IgD-negative memory B cell (primary cell): ENCODE measurements around the gene CRYGD. TPM values are rescaled to one million over a fixed set of nuclear protein-coding genes. Genes with fewer than 3 reads are reported as not detected.
A peak's percentile ranks its signal among the peaks of the same experiment; 100 is the strongest.
"Not testable (repeated sequence)": the region's sequence is repeated elsewhere in the genome, so short reads cannot be mapped to it uniquely, and the experiment has no call there.

ENCODE experiments used
- H3K27ac Mint-ChIP-seq, 3 donors: one replicate each; pipeline ENCODE4 v1.8.0; 2020 to 2022; ENCODE audit warnings: mild to moderate bottlenecking in 3 of 3, mixed read lengths in 3 of 3, moderate library complexity in 1 of 3
- H3K27me3 Mint-ChIP-seq: one replicate; pipeline ENCODE4 v1.8.0; 2021; ENCODE audit warnings: mixed read lengths
- H3K36me3 Mint-ChIP-seq: one replicate; pipeline ENCODE4 v1.8.0; 2020; ENCODE audit warnings: mild to moderate bottlenecking, mixed read lengths
- H3K4me1 Mint-ChIP-seq, 3 donors: one replicate each; pipeline ENCODE4 v1.8.0; 2020 to 2022; ENCODE audit warnings: mixed read lengths in 3 of 3, mild to moderate bottlenecking in 1 of 3
- H3K4me3 Mint-ChIP-seq, 4 donors: one replicate each; pipeline ENCODE4 v1.8.0; 2020 to 2022; ENCODE audit warnings: mild to moderate bottlenecking in 4 of 4, mixed read lengths in 4 of 4, moderate library complexity in 3 of 4
- H3K9me3 Mint-ChIP-seq, 3 donors: one replicate each; pipeline ENCODE4 v1.8.0; 2020 to 2021; ENCODE audit warnings: mixed read lengths in 3 of 3, mild to moderate bottlenecking in 1 of 3
- polyA plus RNA-seq: library from polyadenylated mRNA; unstranded; fragments of 300-500 nt; fragmentation: Illumina TruSeq; gene quantifications from one replicate; pipeline ENCODE4 v1.2.3, GENCODE V29; 2021

Gene CRYGD
- not detected for polyA plus RNA-seq

DNA sequence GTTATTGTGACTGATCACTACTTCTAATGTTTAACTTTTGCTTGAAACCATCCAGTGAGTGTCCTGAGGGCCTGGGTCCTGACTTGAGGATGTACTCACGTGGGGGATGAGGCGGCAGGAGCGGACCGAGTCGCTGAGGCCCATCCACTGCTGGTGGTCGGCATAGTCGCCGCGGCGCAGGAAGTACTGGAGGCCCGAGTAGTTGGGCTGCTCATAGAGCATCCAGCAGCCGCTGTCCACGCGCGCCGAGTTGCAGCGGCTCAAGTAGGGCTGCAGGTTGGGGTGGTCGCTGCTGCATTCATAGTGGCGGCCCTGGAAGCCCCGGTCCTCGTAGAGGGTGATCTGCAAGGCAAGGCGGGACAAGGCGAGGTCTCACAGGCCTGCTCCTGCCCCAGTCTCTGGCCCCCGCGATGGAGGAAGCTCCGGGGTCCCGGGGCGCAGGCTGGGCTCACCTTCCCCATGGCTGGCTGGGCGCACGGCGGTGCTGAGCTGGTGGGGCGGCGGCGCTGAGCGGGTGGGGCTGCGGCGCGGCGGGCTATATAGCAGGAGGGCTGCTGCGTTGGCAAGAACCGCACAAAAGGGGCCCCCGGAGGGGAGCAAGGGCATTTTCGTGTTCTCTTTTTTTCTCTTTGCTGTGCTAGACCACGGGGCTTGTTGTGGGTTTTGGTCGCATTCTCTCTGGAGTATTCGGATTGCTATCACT lies at the start of gene CRYGD:
TSS of gene CRYGD (minus strand) at position 512 of the 703 bp plus-strand sequence. CDS start at position 461, 51 bp downstream.
- not testable (repeated sequence) for H3K9me3 Mint-ChIP-seq, H3K4me1 Mint-ChIP-seq, H3K36me3 Mint-ChIP-seq, H3K27ac Mint-ChIP-seq
- peaks cover 17% of the 10 kb centered on the region for H3K27me3 Mint-ChIP-seq
- peak within 1 kb of the TSS in 2 of 4 donors; percentile 25 to 36 for H3K4me3 Mint-ChIP-seq

DNA sequence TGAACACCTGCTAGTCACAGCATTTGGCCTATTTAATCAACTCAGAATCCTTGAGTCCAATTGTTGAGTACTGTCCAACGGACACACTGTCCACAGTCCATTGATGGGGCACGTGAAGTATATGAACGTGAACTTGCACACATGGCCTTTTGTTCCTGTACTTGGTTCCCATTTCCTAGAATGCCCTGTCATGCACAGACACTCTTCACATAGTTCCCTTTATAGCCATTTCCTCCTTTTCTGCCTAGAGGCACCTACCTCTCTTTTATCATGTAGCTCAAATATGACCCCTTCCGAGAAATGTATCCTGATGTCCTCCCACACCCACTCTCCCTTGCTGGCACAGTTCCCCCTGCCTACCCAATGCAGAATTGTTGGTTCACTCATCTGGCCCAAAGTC lies 47.8 kb upstream of the CRYGD start:
- Mint-ChIP-seq H3K36me3 (peaks cover 4% of the 10 kb centered on the region), H3K9me3 (no peaks in the 10 kb centered on the region), H3K4me3 (no peak overlapping the region), H3K4me1 (peaks cover 0 to 6% (median 5%) of the 10 kb centered on the region in 3 donors), H3K27me3 (peaks cover 8% of the 10 kb centered on the region), H3K27ac (no peak overlapping the region)

DNA sequence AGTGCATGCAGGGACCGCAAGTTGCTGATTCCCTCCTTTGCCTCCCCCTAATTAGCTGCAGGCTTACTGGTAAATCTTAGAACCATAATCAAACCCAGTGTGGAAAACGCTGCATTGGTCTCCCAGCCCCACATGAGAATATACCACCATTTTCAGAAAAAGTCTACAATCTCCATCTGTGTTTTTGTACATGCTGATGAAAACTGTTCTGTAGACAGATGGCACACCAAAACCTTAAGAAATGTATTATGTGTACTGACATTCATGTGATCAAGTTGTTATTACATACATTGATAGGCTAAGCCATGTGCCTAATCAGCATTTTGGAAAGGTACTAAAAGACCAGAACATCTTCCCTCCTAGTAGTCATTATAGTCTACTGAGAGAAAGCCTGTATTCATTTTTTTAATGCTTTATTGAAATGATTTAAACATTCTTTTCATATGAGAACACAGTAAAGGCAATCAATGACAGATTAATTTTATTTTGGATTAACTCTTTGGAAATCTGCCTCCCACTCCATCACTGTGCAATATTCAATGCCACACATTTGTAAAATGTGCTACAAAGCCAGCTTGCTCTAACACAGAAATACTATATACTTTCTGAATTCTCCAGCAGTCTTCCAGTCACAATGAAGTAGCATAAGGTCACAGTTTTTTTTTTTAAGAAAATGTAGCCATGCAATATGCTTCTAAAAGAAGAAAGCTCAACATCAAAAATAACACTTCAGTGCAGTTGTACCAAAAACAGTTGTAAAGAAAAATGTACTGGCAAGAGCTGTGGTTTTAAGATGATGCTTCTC lies 40.8 kb upstream of the CRYGD start:
- H3K27me3 Mint-ChIP-seq = peaks cover 10% of the 10 kb centered on the region

DNA sequence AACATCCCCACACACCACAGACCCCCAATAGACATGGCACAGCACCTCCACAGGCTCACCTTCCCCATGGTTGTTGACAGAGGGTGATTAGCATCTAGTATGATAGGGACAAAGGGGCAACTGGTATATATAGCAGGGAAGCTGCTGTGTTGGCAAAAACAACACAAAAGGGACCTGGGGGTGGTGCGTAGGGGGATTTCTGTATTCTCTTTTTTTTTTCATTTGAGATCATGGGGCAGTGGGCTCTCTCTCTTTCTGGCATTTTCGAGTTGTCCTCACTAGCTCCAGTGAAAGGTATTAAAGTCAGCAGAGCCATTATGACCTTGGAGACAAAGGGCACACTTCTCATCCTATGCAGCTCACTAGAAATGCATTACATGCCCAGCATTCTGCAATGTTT lies 39.2 kb upstream of the CRYGD start, which contains the start of gene CRYGA:
TSS of gene CRYGA (minus strand) at position 101 of the 400 bp plus-strand sequence. CDS start at position 68, 33 bp downstream.
- Mint-ChIP-seq H3K9me3 (peaks cover 0 to 1% (median 0%) of the 10 kb centered on the region in 3 donors), H3K4me1 (no peaks in the 10 kb centered on the region), H3K4me3 (no peak within 1 kb of the TSS), H3K36me3 (no peaks in the 10 kb centered on the region), H3K27ac (no peak within 1 kb of the TSS), H3K27me3 (peaks cover 10% of the 10 kb centered on the region)

More for the DNA sequence above, 40.8 kb upstream of the CRYGD start:
- Mint-ChIP-seq H3K36me3 (peaks cover 1% of the 10 kb centered on the region), H3K9me3 (peaks cover 0 to 1% (median 0%) of the 10 kb centered on the region in 3 donors), H3K27ac (no peak overlapping the region), H3K4me1 (no peaks in the 10 kb centered on the region), H3K4me3 (no peak overlapping the region)

DNA sequence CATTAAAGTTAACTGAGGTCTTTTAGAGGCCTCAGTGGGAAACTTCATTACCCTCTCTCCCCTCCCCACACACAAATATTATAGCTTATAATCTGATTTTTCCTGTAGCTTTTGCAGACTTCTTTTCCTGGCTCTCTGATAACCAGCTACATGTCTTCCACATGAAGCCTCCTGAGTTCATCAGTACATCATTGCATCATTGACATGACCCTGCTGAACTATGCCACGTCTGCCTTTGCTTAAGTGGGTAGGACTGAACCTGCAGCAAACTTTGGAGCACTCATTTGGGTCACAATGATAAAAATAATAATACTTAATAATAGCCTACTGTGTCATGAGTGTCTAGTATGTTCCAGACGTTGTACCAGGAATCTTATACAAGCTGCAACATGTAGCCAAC lies 32.1 kb upstream of the CRYGD start:
- Mint-ChIP-seq H3K27me3 (no peaks in the 10 kb centered on the region), H3K4me3 (no peak overlapping the region), H3K36me3 (no peaks in the 10 kb centered on the region), H3K4me1 (no peaks in the 10 kb centered on the region), H3K9me3 (peaks cover 0 to 6% (median 4%) of the 10 kb centered on the region in 3 donors), H3K27ac (no peak overlapping the region)

DNA sequence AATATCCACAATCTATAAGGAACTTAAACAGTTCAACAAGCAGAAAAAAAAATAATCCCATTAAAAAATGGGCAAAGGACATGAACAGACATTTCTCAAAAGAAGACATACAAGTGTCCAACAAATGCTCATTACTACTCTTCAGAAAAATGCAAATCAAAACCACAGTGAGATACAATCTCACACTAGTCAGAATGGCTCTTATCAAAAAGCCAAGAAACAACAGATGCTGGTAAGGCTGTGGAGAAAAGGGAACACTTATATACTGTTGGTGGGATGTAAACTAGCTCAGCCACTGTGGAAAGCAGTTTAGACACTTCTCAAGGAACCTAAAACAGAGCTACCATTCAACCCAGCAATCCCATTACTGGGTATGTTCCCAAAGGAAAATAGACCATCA lies 28.8 kb upstream of the CRYGD start:
- H3K36me3 Mint-ChIP-seq = peaks cover 2% of the 10 kb centered on the region
- H3K9me3 Mint-ChIP-seq = peaks cover 2 to 16% (median 7%) of the 10 kb centered on the region in 3 donors
- H3K4me3 Mint-ChIP-seq = no peak overlapping the region
- no peak overlapping the region for H3K27ac Mint-ChIP-seq
- H3K27me3 Mint-ChIP-seq = peaks cover 4% of the 10 kb centered on the region
- no peaks in the 10 kb centered on the region for H3K4me1 Mint-ChIP-seq

DNA sequence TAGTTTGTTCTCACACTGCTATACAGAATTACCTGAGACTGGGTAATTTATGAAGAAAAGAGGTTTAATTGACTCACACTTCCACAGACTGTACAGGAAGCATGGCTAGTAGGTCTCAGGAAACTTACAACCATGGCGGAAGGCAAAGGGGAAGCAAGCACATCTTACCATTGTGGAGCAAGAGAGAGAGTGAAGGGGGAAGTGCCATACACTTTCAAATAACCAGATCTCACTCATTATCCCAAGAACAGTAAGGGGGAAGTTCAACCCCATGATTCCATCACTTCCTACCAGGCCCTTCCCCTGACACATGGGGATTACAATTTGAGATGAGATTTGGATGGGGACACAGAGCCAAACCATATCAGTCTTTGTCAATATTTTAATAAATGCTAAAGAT lies 26.6 kb upstream of the CRYGD start:
- Mint-ChIP-seq H3K27ac (no peak overlapping the region), H3K27me3 (peaks cover 4% of the 10 kb centered on the region), H3K4me3 (no peak overlapping the region), H3K36me3 (peaks cover 2% of the 10 kb centered on the region), H3K9me3 (peaks cover 2 to 16% (median 7%) of the 10 kb centered on the region in 3 donors), H3K4me1 (no peaks in the 10 kb centered on the region)

DNA sequence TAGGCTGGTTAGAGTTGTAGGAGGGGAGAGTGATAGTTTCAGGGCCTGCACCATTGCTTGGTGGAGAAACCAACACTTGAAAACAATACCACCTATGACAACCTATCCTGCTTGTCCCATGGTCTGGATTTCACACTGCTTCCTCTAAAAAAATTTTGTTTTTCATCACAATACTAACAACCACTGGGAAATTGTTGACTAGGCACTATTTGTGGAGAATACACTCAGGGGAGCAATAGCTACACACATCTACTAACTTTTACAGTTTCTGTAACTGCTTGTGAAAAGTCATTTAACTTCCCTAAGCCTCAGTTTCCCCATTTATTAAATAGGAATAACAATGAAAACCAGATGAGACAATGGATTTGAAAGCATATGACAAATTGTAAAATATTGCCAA lies 25.8 kb upstream of the CRYGD start:
- Mint-ChIP-seq H3K36me3 (peaks cover 2% of the 10 kb centered on the region), H3K9me3 (peaks cover 2 to 16% (median 7%) of the 10 kb centered on the region in 3 donors), H3K4me1 (no peaks in the 10 kb centered on the region), H3K4me3 (no peak overlapping the region), H3K27ac (no peak overlapping the region), H3K27me3 (peaks cover 4% of the 10 kb centered on the region)

DNA sequence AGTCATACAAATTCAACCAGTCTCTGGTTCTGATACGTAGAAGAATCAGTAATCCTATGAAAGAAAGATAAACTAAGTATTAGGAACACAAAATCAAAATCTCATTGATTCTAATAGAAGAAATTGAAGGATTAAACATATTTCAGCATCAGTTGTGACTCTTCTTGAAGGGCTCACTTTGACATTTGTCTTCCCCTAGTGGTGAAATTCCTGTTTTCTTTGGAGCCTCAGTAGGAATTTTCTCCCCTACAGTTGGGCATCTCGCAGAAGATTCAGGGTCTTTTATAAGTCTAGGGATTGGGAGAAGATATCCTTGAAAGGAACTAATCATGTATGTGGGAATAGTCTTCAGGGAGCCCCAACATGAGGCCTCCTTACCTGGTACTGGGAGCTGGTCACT lies 24.5 kb upstream of the CRYGD start:
- H3K27ac Mint-ChIP-seq = no peak overlapping the region

DNA sequence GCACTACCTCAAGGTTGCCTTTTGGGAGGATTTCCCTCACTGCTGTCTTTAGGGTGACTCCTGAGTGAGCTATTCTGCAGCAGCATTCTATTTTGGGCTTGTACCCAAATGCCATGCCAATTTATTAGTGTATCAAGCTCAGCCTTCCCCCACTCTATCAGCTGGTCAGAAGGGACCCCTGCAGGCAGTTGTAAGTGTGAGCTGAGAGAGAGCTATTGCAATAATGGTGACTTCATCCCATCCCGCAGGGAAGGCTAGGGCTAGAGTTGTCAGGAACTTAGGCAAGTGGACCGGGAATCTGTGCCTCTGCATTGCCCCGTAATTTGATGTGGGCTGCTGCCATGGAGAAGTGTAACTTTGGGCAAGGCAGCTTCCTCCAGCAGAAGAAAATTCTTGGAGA lies 23.4 kb upstream of the CRYGD start:
- Mint-ChIP-seq H3K27ac (no peak overlapping the region), H3K4me3 (no peak overlapping the region), H3K36me3 (peaks cover 2% of the 10 kb centered on the region), H3K4me1 (no peaks in the 10 kb centered on the region), H3K9me3 (peaks cover 2 to 16% (median 7%) of the 10 kb centered on the region in 3 donors), H3K27me3 (peaks cover 4% of the 10 kb centered on the region)

More for the DNA sequence above, 24.5 kb upstream of the CRYGD start:
- Mint-ChIP-seq H3K9me3 (peaks cover 2 to 16% (median 7%) of the 10 kb centered on the region in 3 donors), H3K4me1 (no peaks in the 10 kb centered on the region), H3K27me3 (peaks cover 4% of the 10 kb centered on the region), H3K36me3 (peaks cover 2% of the 10 kb centered on the region), H3K4me3 (no peak overlapping the region)

DNA sequence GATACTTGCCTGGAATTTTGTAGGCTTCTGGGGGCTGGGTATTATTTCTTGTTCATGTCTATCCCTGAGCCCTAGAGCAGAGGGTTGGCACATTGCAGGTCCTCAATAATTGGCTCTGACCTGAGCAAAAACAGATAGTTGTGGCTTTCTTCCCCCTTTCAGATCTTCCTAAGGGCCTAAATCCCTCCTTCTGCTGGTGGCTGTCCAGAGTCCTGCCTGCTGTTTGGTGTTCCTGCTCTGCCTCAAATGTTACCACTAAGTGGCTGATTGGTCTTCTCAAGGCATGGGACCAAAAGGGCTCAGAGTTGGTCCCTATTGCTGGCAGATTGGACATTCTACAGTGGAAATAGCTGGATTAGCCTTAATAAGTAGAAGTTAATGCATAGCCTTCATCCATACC lies 22.7 kb upstream of the CRYGD start:
- H3K27ac Mint-ChIP-seq = no peak overlapping the region
- peaks cover 2% of the 10 kb centered on the region for H3K36me3 Mint-ChIP-seq
- peaks cover 2 to 15% (median 7%) of the 10 kb centered on the region in 3 donors for H3K9me3 Mint-ChIP-seq
- peaks cover 4% of the 10 kb centered on the region for H3K27me3 Mint-ChIP-seq
- H3K4me1 Mint-ChIP-seq = no peaks in the 10 kb centered on the region
- H3K4me3 Mint-ChIP-seq = no peak overlapping the region

DNA sequence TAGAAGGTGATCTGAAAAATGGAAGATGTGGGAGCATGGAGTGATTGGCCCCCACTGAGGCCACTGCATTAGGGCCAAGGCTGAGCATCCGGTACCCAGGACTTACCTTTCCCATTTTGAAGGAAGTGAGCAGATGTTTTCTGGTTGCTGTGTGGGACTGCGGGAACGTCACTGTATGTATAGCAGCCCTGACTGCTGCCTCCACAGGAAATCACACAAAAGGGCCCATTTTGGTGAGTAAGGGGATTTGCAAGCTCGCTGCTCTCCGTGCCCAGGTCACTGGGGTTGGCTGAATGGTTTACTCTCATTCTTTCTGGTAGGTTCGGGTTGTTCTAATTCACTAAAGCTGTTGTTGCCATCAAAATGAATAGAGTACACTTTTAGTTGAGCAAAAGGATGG lies 21.7 kb upstream of the CRYGD start, which contains the start of gene CRYGB:
TSS of gene CRYGB (minus strand) at position 153 of the 400 bp plus-strand sequence. CDS start at position 115, 38 bp downstream.
- Mint-ChIP-seq H3K9me3 (peaks cover 2 to 5% (median 2%) of the 10 kb centered on the region in 3 donors), H3K4me1 (no peaks in the 10 kb centered on the region), H3K36me3 (peaks cover 2% of the 10 kb centered on the region), H3K4me3 (no peak within 1 kb of the TSS), H3K27me3 (peaks cover 4% of the 10 kb centered on the region), H3K27ac (no peak within 1 kb of the TSS)

DNA sequence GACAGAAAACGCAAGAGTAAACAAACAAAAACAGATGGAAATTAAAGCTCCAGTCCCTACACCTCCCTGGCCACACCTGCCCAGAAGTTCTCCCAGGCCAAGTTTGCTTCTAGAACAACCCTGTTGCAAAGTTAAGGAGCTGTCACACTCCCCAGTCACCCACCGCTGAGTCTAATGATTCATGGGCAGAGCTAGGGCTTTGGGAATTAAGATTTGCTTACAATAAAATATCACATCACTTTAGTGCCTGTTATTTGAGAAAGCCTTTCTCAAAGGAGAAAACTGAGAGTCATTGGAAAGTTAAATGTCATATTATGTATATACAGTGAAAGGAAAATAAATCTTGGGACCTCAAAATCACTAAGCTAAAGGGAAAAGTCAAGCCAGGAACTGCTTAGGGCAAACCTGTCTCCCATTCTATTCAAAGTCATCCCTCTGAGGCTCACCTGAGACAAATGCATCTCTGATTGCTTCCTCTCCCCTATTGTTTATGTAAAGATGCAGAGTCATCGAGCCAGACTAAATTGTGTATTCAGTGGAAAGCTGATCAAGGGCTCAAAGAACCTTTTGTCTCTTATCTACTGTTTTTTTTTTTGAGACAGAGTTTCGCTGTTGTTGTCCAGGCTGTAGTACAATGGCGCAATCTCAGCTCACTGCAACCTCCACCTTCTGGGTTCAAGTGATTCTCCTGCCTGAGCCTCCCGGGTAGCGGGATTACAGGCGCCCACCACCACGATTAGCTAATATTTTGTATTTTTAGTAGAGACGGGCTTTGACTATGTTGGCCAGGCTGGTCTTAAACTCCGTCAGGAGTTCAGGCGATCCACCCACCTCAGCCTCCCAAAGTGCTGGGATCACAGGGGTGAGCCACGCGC lies 18.8 kb upstream of the CRYGD start:
- H3K27me3 Mint-ChIP-seq = no peaks in the 10 kb centered on the region
- peaks cover 0 to 4% (median 0%) of the 10 kb centered on the region in 3 donors for H3K9me3 Mint-ChIP-seq
- no peak overlapping the region for H3K27ac Mint-ChIP-seq
- H3K4me1 Mint-ChIP-seq = no peaks in the 10 kb centered on the region
- H3K36me3 Mint-ChIP-seq = no peaks in the 10 kb centered on the region
- no peak overlapping the region for H3K4me3 Mint-ChIP-seq

DNA sequence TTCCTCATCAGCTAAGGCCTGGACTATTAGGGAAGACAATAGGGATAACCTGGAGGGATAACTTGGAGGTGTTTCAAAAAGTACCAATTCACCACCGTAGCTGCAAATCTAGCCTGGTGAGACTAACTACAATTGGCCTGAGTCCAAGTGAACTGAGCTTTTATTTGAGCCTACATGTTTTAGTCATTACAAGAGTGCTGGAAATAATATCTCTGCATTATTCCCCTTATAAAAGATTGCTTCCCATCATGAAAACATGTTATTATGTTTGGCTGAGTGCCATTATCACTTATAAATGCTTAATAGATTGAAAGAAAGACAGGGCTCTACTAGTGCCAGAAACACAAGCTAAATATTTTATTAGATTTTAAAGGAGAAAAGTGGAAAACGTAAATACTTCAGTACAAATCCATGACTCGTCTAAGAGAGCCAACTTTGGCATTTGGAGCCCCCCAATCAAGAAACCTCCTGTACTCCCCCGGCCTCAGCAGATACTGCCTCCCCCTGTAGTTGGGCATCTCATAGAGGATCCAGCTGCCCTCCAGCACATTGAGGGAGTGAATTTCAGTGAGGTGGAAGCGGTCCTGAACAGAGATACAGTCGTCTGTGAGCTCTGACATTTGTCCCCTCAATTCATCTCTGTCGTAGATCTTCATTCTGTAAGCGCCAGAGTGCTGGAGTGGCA lies 18.1 kb upstream of the CRYGD start:
- H3K4me3 Mint-ChIP-seq = no peak overlapping the region
- no peaks in the 10 kb centered on the region for H3K36me3 Mint-ChIP-seq
- H3K9me3 Mint-ChIP-seq = peaks cover 0 to 4% (median 0%) of the 10 kb centered on the region in 3 donors
- no peaks in the 10 kb centered on the region for H3K4me1 Mint-ChIP-seq
- no peaks in the 10 kb centered on the region for H3K27me3 Mint-ChIP-seq
- no peak overlapping the region for H3K27ac Mint-ChIP-seq
